Urothelium cell line (cell line): Measurements from ENCODE around the gene WFDC13.
"Not testable (repeated sequence)": the region's sequence is repeated elsewhere in the genome, so short reads cannot be mapped to it uniquely, and the experiment has no call there.

ENCODE experiments used
- DNase-seq: peaks from one replicate; pipeline ENCODE4 v3.0.0; 2011; ENCODE audit warnings: low spot score, mixed read lengths
- FAIRE-seq: peaks from 2 replicates; lab custom pipeline; 2011; peaks lifted over from hg19 to GRCh38; lab: Jason Lieb, UNC

WFDC13 gene, protein sequence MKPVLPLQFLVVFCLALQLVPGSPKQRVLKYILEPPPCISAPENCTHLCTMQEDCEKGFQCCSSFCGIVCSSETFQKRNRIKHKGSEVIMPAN

DNA sequence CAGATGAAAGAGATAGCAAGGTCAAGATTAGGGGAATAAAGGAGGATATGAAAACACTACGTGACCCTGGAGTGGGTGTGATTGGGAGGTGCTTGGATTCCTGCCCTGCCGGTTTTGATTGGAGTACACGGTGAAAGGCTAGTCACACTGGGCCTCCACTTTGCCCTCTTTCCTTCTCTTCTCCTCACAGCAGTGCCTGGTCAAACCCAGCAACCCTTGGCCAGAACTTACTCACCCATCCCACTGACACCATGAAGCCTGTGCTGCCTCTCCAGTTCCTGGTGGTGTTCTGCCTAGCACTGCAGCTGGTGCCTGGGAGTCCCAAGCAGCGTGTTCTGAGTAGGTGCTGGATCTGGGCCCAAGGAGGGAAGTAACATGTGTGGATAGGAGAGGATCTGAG, at the start of gene WFDC13:
Gene WFDC13 (plus strand): TSS at position 166 of the 400 bp plus-strand sequence. CDS start 86 bp downstream, at position 252.
- FAIRE-seq (no peak), DNase-seq (no peak)

DNA sequence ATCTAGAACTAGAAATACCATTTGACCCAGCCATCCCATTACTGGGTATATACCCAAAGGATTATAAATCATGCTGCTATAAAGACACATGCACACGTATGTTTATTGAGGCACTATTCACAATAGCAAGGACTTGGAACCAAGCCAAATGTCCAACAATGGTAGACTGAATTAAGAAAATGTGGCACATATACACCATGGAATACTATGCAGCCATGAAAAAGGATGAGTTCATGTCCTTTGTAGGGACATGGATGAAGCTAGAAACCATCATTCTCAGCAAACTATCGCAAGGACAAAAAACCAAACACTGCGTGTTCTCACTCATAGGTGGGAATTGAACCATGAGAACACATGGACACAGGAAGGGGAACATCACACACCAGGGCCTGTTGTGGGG, 44.8 kb upstream of the WFDC13 start:
- not testable (repeated sequence) for DNase-seq, FAIRE-seq

DNA sequence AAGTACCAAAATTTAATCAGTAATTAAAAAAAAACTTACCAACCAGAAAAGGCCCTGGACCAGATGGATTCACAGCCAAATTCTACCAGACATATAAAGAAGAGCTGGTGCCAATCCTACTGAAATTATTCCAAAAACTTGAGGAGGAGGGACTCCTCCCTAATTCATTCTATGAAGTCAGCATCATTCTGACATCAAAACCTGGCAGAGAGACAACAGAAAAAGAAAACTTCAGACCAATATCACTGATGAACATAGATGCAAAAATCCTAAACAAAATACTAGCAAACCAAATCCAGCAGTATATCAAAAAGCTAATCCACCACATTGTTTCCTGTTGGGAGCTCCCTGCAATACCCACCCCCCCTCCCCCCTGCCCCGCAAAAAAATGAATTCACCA, 31.7 kb upstream of the WFDC13 start, which contains the start of gene WFDC11:
Gene WFDC11 (minus strand): TSS at position 101 of the 400 bp plus-strand sequence. CDS start 19,639 bp downstream, outside the sequence.
- FAIRE-seq: no peak
- no peak for DNase-seq

DNA sequence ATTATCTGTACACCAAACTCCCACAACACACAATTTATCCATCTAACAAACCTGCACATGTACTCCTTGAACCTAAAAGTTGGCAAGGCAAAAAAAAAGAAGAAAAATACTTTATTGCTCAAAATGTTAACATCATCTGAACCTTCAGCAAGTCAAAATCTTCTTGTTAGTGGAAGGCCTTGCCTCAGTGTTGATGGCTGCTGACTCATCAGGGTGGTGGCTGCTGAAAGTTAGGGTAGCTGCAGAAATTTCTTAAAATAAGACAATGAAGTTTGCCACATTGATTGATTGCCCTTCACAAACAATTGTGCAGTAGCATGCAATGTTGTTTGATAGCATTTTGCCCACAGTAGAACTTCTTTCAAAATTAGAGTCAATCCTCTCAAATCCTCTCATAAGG, 29.1 kb upstream of the WFDC13 start:
- DNase-seq (no peak), FAIRE-seq (no peak)

DNA sequence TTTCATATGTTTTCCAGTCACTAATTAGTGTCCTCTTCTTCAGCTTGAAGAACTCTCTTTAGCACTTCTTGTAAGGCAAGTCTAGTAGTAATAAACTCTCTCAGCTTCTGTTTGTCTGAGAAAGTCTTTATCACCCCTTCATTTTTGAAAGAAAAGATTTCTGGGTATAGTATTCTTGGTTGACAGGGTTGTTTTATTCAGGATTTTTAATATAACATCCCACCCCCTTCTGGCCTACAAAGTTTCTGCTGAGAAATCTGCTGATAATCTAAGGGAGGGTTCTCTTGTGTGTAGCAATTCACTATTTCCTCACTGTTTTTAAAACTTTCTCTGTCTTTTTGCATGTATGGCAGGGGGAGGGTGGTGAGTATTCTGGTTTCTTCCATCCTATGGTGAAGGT, 22.2 kb upstream of the WFDC13 start:
- no peak for FAIRE-seq

DNA sequence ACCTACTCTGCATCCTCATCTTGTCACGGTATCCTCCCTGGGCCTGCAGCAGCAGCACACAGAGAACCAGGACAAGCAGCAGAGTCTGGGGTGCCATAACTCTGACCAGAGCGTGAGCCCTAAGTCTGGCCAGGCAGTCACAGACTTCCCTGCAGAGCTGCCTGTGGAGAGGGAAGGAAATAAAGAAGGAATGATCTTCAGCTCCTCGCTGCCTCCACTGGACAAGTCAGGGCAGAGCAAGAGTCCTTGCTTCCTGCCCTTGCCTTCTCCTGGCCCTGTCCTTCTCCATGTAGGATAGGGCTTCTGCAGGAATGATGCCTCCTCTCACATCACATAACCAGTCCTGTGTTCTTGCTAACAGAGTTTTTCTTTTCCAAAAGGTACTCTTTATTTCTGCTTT, 15.9 kb upstream of the WFDC13 start:
- peak; percentile 32 for DNase-seq
- FAIRE-seq: no peak

More for the DNA sequence above, 22.2 kb upstream of the WFDC13 start:
- DNase-seq: no peak

DNA sequence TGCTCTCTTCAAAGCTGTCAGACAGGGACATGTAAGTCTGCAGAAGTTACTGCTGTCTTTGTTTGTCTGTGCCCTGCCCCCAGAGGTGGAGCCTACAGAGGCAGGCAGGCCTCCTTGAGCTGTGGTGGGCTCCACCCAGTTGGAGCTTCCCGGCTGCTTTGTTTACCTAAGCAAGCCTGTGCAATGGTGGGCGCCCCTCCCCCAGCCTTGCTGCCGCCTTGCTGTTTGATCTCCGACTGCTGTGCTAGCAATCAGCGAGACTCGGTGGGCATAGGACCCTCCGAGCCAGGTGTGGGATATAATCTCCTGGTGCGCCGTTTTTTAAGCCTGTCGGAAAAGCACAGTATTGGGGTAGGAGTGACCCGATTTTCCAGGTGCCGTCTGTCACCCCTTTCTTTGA, 8.5 kb upstream of the WFDC13 start:
- not testable (repeated sequence) for FAIRE-seq, DNase-seq

DNA sequence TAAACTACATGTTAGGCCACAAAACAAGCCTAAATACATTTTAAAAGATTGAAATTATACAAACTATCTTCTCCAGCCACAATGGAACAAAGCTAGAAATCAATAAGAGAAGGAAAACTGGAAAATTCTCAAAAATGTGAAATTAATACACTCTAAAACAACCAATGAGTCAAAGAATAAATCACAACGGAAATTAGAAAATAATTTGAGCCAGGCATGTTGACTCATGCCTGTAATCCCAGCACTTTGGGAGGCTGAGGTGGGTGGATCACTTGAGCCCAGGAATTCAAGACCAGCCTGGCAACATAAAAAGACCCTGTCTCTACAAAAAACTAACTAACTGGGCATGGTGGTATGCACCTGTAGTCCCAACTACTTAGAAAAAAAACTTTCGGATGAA, 6.3 kb upstream of the WFDC13 start:
- DNase-seq (no peak), FAIRE-seq (no peak)

DNA sequence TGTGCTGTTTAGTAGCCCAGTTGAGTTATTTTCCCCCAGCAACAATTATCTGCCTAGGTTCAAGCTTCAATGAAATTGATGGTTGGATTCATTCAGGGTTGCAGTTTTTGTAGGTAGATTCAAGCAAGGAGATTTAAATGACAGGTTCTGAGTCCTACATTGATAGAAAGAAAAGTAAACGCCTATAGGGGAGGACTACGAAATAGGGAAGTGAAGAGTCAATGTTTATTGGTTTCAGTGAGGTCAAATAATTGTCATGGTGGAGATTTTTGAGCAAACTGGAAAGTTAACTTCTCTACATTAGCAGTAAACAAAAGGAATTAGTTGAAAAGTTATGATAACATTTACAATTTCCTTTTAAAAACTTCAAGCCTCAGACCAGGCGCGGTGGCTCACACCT, 734 bp upstream of the WFDC13 start:
- DNase-seq: no peak
- FAIRE-seq: no peak

DNA sequence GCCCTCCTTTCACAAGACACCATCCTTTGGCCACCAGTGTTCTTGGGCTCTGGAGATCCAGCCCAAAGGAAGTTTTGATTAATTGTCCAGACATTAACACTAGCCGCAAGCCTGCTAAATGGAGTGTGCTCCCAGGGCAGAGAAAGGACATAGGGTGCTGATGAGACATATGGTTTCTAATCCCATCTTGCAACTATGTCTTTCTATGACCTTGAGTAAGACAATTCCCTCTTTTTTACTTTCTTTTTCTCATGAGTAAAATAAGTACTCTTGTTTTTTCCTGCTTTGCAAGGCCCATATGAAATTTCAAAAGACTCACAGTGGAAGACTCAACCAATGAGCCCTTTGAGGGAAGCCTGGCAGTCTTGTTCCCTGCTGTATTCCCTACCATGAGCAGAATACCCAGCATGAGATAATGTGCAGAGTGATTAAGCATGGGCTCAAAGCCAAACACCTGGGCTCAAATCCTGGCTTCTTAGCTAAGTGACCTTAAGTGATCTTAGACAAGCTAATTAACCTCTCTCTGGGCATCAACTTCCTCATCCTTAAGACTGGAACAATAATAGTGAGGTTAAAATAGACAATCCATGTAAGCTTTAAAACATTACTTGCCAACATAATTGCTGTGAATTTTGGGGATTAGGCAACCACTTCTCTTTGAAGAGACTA, 3.3 kb downstream of the WFDC13 start, which contains the start of gene WFDC10B:
Gene WFDC10B (minus strand): TSS at position 51 of the 669 bp plus-strand sequence. CDS start 19,027 bp downstream, outside the sequence.
- DNase-seq (no peak), FAIRE-seq (no peak)

DNA sequence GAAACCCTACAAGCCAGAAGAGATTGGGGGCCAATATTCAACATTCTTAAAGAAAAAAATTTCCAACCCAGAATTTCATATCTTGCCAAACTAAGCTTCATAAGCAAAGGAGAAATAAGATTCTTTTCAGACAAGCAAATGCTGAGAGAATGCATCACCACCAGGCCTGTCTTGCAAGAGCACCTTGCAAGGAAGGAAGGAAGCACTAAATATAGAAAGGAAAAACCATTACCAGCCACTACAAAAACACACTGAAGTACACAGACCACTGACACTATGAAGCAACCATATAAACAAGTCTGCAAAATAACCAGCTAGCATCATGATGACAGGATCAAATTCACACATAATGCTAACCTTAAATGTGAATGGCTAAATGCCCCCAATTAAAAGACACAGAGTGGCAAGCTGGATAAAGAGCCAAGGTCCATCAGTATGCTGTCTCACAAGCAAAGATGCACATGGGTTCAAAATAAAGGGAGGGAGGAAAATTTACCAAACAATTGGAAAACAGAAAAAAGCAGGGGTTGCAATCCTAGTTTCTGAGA, 14.4 kb downstream of the WFDC13 start:
- FAIRE-seq, DNase-seq: not testable (repeated sequence)

DNA sequence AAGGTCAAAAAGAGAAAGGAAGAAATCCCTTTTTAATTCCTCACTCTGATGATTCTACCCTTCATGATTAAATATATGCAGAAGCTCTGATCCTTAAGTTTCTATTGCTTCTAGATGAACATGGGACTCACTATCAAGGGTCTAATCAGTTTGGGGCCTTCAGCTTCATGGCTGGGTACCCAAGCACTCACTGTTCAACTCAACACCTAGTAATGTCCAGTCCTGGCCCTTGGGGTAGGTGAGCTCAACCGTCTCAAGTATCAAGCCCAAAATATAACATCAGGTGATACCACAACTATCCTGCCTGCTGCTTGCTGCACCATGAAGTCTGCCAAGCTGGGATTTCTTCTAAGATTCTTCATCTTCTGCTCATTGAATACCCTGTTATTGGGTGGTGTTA, 20.2 kb downstream of the WFDC13 start, which contains the start of gene SPINT4:
Gene SPINT4 (plus strand): TSS at position 301 of the 400 bp plus-strand sequence. CDS start 21 bp downstream, at position 322.
- FAIRE-seq (no peak), DNase-seq (no peak)

DNA sequence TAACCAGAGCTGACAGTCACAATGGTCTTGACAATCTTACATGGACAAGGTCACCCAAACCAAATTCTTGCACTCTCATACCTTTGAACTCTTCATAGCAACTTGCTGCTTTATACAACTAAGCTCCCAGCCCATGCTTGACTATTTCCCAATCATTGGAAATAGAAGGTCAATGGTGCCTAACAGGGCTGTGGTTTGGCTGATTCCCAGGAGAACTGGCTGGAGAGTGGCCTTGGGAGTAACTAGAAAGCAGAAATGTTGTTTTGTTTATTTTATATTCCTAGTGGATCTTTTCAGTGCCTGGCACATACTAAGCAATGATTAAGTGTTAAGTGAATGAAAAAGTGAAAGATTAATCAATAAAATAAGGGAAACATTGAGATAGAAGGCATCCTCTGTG, 23.3 kb downstream of the WFDC13 start:
- no peak for DNase-seq
- FAIRE-seq: peak; percentile 35

DNA sequence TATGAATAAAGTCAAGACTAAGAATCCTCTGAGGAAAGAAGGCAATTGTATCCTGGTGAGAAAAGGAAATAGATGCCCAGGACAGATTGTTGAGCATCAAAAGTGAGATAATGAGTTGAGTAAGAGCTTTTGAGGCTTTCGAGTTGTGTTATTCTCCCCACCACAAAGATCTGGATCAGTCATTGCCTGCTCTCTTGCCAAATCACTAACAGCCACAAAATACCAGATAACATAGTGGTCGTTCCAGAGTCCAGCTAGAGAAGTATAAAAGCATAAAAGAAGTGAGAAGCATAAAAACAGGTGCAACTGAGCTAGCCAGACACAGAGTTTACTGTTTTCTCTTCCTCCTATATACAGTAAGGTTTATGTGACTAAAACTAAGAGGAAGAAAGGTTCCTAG, 25.2 kb downstream of the WFDC13 start:
- FAIRE-seq (no peak), DNase-seq (no peak)

DNA sequence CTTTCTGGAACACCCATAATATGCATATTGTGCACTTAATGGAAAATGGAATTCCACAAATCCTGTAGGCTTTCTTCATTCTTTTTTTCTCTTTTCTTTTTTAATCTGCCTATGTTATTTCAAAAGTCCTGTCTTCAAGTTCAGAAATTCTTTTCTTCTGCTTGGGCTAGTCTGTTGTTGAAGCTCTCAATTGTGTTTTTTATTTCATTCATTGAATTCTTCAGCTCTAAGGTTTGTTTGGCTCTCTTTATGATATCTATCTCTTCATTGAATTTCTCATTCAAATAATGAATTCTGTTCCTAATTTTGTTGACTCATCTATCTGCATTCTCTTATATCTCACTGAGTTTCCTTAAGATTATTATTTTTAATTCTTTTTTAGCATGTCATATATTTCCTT, 30.4 kb downstream of the WFDC13 start:
- no peak for DNase-seq
- no peak for FAIRE-seq

DNA sequence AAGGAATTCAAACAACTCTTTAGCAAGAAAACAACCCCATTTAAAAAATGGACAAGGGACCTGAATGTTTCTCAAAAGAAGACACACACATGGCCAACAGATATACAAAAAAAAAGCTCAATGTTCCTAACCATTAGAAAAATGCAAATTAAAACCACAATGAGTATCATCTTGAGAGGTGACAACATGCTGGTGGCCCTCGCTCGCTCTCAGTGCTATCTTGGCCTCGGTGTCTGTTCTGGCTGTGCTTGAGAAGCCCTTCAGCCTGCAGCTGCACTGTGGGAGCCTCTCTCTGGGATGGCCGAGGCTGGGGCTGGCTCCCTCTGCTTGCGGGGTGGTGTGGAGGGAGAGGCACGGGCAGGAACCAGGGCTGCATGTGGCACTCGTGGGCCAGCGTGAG, 33.7 kb downstream of the WFDC13 start:
- FAIRE-seq (no peak), DNase-seq (no peak)

DNA sequence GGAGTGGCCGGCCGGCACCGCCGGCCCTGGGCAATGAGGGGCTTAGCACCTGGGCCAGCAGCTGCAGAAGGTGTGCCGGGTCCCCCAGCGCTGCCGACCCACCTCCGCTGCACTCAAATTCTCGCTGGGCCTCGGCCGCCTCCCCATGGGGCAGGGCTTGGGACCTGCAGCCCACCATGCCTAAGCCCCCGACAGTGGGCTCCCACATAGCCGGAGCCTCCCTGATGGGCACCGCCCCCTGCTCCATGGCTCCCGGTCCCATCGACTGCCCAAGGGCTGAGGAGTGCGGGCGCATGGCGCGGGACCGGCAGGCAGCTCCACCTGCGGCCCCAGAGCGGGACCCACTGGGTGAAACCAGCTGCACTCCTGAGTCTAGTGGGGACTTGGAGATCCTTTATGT, 34.1 kb downstream of the WFDC13 start:
- DNase-seq: no peak
- no peak for FAIRE-seq

DNA sequence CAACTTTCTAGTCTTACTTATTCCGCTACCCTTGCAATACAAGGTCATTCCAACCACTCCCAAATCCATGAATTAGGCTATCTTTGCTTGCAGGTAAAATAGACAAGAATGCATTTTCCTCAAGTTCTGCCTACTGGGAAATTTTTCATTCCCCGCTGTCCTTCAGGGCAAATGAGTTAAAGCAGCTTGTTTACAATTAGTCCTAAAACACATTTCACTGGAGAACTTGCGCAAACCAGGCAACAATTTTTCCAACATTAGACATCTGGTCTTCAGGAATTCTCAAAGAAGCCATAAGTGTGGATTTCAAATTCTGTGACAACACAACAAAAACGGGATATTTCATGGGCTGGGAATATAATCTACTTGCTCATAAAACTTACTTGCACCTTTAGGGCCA, 40.8 kb downstream of the WFDC13 start:
- no peak for FAIRE-seq
- no peak for DNase-seq

DNA sequence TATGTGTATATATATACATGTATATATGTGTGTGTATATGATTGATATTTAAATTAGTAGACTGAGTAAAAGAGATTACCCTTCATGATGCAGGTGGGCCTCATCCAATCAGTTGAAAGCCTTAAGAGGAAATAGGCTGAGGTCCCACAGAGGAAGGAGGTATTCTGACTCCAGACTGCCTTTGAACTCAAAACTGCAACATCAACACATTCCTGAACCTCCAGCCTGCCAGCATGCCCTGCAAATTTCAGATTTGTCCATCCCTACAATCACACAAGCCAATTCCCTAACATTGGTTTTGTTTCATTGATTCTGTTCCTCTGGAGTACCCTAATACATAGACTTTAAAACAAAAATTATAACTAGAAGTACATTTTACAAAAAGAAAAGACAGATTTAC, 43.2 kb downstream of the WFDC13 start:
- FAIRE-seq (peak; percentile 35), DNase-seq (no peak)

DNA sequence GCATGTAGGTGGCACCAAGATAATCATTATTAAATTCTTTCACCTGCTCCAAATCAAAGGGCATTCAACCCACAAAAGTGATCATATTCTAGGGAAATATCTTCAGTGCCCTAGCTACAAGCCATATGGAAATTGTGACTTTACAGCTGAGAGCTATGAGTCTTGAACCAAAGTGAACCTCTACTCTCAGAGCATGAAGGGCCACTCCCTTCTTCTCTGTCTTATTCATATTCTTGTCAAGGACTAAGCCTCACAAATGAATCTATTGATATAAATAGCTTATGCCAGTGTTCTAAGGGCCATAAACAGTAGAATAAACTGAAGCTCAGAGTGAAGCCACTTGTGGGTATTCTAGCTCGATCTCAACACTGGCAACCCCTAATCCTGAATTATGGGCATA, 49.9 kb downstream of the WFDC13 start:
- no peak for DNase-seq
- FAIRE-seq: no peak

DNA sequence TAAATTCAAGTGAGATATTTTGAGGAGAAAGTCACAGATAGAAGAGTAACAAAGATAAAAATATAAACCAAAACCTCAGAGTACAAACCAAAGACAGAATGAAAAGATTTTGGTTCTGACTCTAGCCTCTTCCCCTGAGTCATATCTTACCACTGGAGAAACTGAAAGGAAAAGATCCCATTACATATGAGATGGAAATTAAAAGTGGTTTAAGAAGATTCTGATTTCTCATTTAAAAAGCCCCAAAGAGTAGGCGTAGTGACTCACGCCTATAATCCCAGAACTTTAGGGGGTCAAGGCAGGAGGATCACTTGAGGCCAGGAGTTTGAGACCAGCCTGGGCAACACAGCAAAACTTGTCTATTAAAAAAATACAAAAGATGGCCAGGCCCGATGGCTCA, 50.9 kb downstream of the WFDC13 start:
- FAIRE-seq: no peak
- DNase-seq: no peak

DNA sequence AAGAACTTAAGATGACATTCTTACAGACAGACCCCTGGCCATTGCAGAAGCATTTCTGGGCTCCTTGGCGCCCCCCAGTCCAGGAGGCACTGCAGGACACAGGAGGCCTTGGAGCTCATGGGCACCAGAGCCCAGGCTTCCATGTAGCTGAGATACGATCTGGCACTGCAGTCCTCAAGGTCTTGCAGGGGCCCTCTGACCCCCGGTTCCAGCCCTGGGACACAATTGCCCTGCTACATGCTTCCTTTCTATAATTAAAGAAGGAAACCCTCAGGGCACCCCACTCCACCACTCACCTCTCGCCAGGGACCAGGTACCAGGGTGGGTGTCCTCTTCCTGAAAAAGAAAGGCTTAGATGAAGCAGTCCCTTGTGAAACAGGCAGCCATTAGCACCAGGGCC, 56.3 kb downstream of the WFDC13 start:
- DNase-seq (no peak), FAIRE-seq (no peak)
